ENCODE measurements around the gene RABGAP1L.

- peak; percentile 31 for TF ChIP-seq CTCF (IDR thresholded peaks at IDR 0.05; ENCODE audit: insufficient read depth, low read length, poor library complexity, severe bottlenecking)
- no peak for TF ChIP-seq EZH2phosphoT487 (conservative IDR thresholded peaks at IDR 0.05; ENCODE audit: low read length)
Measured at GRCh38 chr1:174747613-174748012, 588.3 kb downstream of the RABGAP1L start.
